WTC11 (cell line): ENCODE data around the gene TRAF3IP1.

ENCODE experiments used
- ESRRA ChIP-seq: sonication (generic); formaldehyde crosslinking; IDR thresholded peaks from 2 replicates; pipeline ENCODE4 v1.8.1; 2022; ENCODE audit warnings: mild to moderate bottlenecking, missing genetic modification reagents, borderline replicate concordance
- MXD4 ChIP-seq: fragments of 250-450 bp; sonication (Bioruptor Pico); IDR thresholded peaks from 2 replicates; pipeline ENCODE4 v1.8.0; 2021; ENCODE audit warnings: mild to moderate bottlenecking, moderate library complexity, borderline replicate concordance
- NFE2L1 ChIP-seq: sonication (generic); formaldehyde crosslinking; IDR thresholded peaks from 2 replicates; pipeline ENCODE4 v1.8.1; 2023; ENCODE audit warnings: missing genetic modification reagents
- NR2C2 ChIP-seq: sonication (generic); formaldehyde crosslinking; IDR thresholded peaks from 2 replicates; pipeline ENCODE4 v1.8.0; 2022; ENCODE audit warnings: mild to moderate bottlenecking, missing genetic modification reagents
- TP53 ChIP-seq: sonication (generic); formaldehyde crosslinking; IDR thresholded peaks from 2 replicates; pipeline ENCODE4 v1.8.1; 2023; ENCODE audit warnings: mild to moderate bottlenecking, missing genetic modification reagents
- TF ChIP-seq, protein P1 (sequence below): fragments of 200-600 bp; IDR thresholded peaks from 2 replicates; pipeline ENCODE4 v1.8.0; 2022; ENCODE audit warnings: antibody characterized with exemption

GRCh38 chr2:238294046-238294392, 26.3 kb upstream of the TRAF3IP1 start:
- TF ChIP-seq, protein P1, sequence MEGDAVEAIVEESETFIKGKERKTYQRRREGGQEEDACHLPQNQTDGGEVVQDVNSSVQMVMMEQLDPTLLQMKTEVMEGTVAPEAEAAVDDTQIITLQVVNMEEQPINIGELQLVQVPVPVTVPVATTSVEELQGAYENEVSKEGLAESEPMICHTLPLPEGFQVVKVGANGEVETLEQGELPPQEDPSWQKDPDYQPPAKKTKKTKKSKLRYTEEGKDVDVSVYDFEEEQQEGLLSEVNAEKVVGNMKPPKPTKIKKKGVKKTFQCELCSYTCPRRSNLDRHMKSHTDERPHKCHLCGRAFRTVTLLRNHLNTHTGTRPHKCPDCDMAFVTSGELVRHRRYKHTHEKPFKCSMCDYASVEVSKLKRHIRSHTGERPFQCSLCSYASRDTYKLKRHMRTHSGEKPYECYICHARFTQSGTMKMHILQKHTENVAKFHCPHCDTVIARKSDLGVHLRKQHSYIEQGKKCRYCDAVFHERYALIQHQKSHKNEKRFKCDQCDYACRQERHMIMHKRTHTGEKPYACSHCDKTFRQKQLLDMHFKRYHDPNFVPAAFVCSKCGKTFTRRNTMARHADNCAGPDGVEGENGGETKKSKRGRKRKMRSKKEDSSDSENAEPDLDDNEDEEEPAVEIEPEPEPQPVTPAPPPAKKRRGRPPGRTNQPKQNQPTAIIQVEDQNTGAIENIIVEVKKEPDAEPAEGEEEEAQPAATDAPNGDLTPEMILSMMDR, result no peak
- no peak for TF ChIP-seq ESRRA (CRISPR knock-in tag)
- TF ChIP-seq NFE2L1 (CRISPR knock-in tag), result no peak
- TF ChIP-seq MXD4 (CRISPR knock-in tag), result no peak
- no peak for TF ChIP-seq TP53 (CRISPR knock-in tag)
- no peak for TF ChIP-seq NR2C2
